Coronary artery (tissue), 2 donors: ENCODE data around the gene POU5F1.
A peak's percentile ranks its signal among the peaks of the same experiment; 100 is the strongest.
"Not testable (repeated sequence)": the region's sequence is repeated elsewhere in the genome, so short reads cannot be mapped to it uniquely, and the experiment has no call there.

Experiments
- DNase-seq: peaks from one replicate; pipeline ENCODE4 v3.0.0-alpha.2; 2017; ENCODE audit warnings: low spot score
- H3K27ac ChIP-seq, 2 donors: fragments of 200-600 bp; sonication (generic); one replicate each; pipeline ENCODE4 v1.5.1; 2016 to 2019
- H3K4me3 ChIP-seq: fragments of 200-600 bp; sonication (generic); 2 replicates; pipeline ENCODE4 v1.5.1; 2016; ENCODE audit warnings: mild to moderate bottlenecking, moderate library complexity
- TF ChIP-seq, protein P1 (sequence below): fragments of 200-600 bp; sonication (generic); IDR thresholded peaks from one replicate; pipeline ENCODE4 v1.5.1; 2019; ENCODE audit warnings: antibody characterized with exemption

The POU5F1 gene

DNA sequence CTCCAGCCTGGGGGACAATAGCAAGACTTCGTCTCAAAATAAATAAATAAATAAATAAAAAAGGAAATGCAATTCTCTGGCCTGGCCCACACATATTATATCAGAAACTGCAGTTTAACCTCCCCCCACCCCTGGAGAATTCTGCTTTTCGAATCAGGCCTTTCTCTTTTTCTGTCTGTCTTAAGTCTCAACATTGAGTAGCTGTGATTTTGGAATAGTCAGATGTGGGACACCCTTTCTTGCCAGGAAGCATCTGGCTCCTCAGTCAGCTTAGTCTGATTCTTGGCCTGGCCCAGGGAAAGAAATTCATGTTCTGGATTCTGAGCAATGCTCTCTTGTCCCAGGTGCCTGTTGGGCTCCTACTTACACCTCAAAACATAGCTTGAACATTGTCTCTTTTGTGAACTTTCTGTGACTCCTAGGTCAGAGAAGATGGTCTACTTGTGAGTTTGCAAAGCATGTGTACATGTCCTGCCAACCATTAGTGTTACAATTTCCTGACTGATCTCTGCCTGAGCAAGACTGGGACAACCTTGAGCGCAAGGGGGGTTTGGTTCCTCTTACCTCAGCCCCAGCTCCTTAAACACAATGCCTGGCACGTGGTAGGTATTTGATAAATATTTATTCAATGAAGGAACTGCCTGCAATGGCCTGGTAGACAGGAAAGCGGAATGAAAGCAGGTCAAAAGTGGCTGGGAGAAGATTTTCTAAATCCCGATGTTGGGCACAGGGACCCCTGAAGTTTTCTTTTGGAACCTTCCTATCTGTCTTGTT is 23.8 kb upstream of the POU5F1 start:
- DNase-seq, result no peak
- no peak overlapping the region for H3K4me3 ChIP-seq
- TF ChIP-seq, protein P1, sequence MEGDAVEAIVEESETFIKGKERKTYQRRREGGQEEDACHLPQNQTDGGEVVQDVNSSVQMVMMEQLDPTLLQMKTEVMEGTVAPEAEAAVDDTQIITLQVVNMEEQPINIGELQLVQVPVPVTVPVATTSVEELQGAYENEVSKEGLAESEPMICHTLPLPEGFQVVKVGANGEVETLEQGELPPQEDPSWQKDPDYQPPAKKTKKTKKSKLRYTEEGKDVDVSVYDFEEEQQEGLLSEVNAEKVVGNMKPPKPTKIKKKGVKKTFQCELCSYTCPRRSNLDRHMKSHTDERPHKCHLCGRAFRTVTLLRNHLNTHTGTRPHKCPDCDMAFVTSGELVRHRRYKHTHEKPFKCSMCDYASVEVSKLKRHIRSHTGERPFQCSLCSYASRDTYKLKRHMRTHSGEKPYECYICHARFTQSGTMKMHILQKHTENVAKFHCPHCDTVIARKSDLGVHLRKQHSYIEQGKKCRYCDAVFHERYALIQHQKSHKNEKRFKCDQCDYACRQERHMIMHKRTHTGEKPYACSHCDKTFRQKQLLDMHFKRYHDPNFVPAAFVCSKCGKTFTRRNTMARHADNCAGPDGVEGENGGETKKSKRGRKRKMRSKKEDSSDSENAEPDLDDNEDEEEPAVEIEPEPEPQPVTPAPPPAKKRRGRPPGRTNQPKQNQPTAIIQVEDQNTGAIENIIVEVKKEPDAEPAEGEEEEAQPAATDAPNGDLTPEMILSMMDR, result no peak
- H3K27ac ChIP-seq, result no peak overlapping the region

DNA sequence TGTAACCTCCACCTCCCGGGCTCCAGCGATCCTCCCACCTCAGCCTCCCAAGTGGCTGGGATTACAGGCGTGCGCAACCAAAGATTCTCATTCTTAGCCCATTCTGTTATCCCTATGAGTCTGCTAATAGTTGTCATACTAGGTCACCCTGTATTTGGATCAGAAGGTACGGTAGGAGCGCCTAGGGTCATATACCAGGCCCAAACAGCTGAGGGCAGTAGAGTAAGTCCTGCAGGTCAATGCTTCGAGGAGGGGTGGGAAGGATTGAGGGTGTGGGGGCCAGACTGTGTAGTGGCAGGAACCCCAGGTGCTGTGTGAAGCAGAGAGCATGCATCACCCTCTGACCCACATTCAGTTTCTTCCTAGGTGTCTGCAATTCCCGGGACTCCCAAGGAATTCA is 22.7 kb upstream of the POU5F1 start:
- H3K4me3 ChIP-seq, result no peak overlapping the region
- TF ChIP-seq, protein P1, result no peak
- no peak for DNase-seq
- H3K27ac ChIP-seq, result no peak overlapping the region

DNA sequence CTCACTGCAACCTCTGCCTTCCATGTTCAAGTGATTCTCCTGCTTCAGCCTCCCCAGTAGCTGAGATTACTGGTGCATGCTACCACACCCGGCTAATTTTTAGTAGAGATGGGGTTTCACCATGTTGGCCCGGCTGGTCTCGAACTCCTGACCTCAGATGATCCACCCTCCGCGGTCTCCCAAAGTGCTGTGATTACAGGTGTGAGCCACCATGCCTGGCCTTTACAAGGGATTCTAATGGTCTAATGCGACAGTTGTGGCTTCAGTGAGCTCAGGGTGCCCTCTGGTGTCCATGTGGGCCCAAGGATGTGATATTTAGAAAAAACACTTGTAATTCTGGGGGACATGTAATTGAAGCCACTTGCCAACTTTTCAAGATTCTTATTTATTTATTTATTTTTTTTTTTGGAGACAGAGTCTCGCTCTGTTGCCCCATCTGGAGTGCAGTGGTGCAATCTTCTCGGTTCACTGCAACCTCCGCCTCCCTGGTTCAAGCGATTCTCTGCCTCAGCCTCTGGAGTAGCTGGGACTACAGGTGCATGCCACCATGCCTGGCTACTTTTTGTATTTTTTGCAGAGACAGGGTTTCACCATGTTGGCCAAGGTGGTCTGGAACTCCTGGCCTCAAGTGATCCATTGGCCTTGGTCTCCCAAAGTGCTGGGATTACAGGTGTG is 22.1 kb upstream of the POU5F1 start:
- DNase-seq, H3K4me3 ChIP-seq, H3K27ac ChIP-seq: not testable (repeated sequence)

DNA sequence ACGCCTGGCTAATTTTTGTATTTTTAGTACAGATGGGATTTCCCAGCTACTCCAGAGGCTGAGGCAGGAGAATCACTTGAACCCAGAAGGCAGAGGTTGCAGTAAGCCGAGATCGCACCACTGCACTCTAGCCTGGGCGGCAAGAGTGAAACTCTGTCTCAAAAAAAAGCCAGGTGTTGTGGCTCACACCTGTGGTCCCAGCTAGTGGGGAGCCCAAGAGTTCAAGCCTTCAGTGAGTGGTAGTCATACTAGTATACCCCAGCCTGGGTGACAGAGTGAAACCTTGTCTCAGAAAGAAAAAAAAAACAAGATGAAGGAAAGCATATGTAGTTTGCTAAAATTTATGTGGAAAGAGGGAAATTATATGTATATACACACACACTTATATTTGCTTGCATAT is 20.0 kb upstream of the POU5F1 start:
- Histone ChIP-seq H3K27ac (no peak overlapping the region), H3K4me3 (no peak overlapping the region)
- TF ChIP-seq, protein P1, result no peak
- DNase-seq, result no peak

DNA sequence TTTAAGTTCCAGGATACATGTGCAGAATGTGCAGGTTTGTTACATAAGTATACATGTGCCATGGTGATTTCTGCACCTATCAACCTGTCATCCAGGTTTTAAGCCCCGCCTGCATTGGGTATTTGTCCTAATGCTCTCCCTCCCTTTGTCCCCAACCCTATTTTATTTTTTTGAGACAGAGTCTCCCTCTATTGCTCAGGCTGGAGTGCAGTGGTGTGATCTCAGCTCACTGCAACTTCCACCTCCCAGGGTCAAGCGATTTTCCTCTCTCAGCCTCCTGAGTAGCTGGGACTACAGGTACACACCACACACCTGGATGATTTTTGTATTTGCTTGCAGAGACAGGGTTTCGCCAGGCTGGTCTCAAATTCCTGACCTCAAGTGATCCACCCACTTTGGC is 18.7 kb upstream of the POU5F1 start:
- H3K27ac ChIP-seq, DNase-seq, H3K4me3 ChIP-seq: not testable (repeated sequence)

DNA sequence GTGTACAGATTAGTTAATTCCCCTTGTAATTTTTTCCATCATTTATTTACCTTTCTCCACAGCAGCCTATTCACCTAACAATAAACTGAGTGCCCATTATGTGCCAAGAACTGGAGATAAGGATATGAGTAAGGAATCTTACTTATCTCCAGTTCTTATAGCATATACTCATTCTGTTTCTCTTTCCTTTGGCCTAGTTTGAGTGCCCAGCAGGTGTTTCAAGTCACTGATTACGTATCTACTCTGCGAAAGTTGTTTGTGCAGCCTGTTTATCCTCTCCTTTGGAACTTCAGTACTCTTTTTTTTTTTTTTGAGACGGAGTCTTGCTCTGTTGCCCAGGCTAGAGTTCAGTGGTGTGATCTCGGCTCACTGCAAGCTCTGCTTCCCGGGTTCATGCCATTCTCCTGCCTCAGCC is 17.3 kb upstream of the POU5F1 start:
- no peak overlapping the region for H3K27ac ChIP-seq
- no peak overlapping the region for H3K4me3 ChIP-seq
- no peak for DNase-seq
- TF ChIP-seq, protein P1, result no peak

DNA sequence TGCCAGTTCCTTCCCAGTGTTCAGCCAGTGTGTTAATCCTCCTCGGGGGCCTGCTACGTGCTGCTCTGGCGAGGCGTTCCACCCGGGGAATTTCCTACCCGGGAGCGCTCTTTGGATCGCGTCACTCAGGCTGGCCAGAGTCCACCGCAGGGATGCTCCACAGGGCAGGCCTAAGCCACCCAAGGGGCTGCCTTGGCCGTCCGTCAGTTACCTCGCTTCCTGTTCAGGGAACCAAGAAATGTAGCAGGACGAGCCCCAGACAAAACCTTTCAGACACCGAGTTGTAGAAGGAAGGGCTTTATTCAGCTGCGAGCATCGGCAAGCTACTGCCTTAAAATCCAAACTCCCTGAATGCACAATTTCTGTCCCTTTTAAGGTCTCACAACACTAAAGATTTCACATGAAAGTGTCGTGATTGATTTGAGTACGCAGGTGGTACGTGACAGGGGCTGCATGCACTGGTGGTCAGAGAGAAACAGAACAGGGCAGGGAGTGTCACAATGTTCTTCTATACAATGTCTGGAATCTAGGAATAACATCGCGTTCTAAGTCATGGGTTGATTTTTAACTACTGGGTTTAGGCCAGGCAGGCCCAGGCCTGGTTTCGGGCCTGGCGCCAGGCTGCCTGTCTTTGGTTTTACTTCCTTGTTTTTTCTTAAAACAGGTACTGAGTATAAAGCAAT is 15.7 kb upstream of the POU5F1 start:
- TF ChIP-seq, protein P1, result no peak
- no peak for DNase-seq
- Histone ChIP-seq H3K4me3 (peak overlapping the region; percentile 5), H3K27ac (peak overlapping the region in 1 of 2 donors; percentile 74)

DNA sequence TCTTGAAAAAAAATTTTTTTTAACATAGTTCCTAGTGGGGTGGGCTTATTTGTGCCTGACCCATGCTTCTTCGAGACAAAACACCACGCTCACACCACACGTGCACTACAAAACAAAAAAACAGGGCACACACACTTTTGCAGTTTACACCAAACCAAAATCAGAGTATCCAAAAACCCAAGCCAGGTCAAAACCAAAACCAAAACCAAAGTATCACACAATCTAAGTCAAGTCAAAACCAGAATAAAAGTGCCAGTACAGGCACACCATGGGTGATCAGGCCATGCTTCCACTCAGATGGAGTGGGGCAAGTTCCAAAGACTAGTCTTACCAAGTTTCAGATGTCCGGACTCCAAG is 15.2 kb upstream of the POU5F1 start:
- Histone ChIP-seq H3K27ac (peak overlapping the region in 1 of 2 donors; percentile 74), H3K4me3 (peak overlapping the region; percentile 5)

DNA sequence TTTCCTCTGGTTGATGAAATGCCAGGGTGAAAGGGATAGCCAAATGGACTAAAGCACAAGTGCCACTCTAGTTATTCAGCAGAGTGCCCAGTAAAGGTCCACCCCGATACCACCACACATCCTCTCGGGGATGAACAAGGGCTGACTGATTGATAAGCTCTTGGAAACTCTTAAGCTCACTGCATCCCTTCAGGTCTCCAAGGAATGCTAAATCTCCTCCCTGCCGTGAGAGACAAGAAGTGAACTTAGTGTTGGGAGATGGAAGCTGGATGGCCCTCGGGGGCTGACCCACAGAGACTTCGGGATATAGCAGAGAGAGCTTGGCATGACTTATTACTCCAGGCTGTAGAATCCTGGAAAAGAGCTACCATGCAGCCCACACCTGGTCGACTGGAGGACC is 13.4 kb upstream of the POU5F1 start:
- not testable (repeated sequence) for DNase-seq, H3K4me3 ChIP-seq

More for the DNA sequence above, 15.2 kb upstream of the POU5F1 start:
- DNase-seq, result not testable (repeated sequence)

DNA sequence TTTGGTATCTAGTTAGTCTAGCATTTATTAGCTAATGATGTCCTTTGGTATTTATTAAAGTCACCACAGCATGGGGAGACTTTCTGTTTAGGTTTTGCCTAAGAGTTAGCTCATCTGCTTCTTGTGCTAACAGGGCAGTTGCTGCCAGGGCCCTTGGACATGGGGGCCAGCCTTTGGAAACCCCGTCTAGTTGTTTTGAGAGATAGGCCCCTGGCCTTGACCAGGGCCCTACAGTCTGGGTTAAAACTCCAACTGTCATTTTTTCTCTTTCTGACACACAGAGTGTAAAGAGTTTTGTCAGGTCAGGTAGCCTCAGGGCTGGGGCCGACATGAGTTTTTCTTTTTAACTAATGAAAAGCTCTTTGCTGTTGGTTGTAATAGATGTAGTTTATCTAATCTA is 12.8 kb upstream of the POU5F1 start:
- H3K27ac ChIP-seq, H3K4me3 ChIP-seq, DNase-seq: not testable (repeated sequence)

More for the DNA sequence above, 13.4 kb upstream of the POU5F1 start:
- H3K27ac ChIP-seq, result not testable (repeated sequence)
